NCI-H2227 (cell line): Measurements from ENCODE around the gene HCFC1R1.

Experiments used
- DNase-seq: peaks from one replicate; lab custom pipeline; 2025; ENCODE audit not compliant: unreplicated experiment; lab: John Stamatoyannopoulos, UW

The HCFC1R1 gene

GRCh38 chr16:3035972-3036725, 12.4 kb upstream of the HCFC1R1 start:
- DNase-seq = no peak

GRCh38 chr16:3035289-3035971, 11.7 kb upstream of the HCFC1R1 start:
- DNase-seq = no peak

DNA sequence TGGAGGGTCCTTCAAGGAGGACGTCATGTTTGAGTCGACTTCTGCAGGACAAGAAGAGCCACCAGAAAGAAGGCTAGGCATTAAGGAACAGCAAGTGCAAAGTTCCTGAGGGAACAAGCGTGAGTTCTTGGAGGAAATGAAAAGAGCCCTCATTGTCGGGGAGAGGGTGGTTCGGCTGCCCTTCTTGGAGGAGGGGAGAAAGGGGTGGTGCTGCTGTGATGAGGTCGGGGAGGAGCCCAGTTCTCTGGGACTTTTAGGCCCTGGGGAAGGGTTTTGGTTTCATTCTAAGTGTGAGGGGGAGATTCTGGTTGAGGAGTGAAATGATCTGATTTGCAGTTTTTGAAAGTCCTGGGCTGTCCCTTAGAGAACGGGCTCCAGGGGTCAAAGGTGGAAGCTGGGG, 8.9 kb upstream of the HCFC1R1 start:
- DNase-seq = no peak

GRCh38 chr16:3030222-3031212, 6.8 kb upstream of the HCFC1R1 start:
- no peak for DNase-seq

GRCh38 chr16:3029491-3030221, 5.9 kb upstream of the HCFC1R1 start:
- peak; percentile 73 for DNase-seq

- DNase-seq = no peak
These were observed 5.1 kb upstream of the HCFC1R1 start for GRCh38 chr16:3028716-3029319.

- peak; percentile 95 for DNase-seq
These were observed 4.4 kb upstream of the HCFC1R1 start for GRCh38 chr16:3027983-3028715.

DNA sequence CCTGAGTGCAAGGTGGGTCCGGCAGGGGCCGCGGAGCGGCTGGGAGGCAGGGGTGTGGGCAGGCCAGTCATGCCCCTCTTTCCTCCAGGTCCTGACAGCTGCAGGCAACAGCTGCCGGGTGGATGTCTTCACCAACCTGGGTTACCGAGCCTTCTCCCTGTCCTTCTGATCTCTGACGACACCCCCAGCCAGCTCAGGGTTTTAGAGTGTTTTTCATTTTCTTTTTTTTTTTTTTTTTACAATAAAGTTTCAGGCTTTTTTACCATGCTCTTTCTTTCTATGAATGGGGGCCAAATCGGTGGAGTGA, 3.7 kb upstream of the HCFC1R1 start:
- DNase-seq = no peak

DNA sequence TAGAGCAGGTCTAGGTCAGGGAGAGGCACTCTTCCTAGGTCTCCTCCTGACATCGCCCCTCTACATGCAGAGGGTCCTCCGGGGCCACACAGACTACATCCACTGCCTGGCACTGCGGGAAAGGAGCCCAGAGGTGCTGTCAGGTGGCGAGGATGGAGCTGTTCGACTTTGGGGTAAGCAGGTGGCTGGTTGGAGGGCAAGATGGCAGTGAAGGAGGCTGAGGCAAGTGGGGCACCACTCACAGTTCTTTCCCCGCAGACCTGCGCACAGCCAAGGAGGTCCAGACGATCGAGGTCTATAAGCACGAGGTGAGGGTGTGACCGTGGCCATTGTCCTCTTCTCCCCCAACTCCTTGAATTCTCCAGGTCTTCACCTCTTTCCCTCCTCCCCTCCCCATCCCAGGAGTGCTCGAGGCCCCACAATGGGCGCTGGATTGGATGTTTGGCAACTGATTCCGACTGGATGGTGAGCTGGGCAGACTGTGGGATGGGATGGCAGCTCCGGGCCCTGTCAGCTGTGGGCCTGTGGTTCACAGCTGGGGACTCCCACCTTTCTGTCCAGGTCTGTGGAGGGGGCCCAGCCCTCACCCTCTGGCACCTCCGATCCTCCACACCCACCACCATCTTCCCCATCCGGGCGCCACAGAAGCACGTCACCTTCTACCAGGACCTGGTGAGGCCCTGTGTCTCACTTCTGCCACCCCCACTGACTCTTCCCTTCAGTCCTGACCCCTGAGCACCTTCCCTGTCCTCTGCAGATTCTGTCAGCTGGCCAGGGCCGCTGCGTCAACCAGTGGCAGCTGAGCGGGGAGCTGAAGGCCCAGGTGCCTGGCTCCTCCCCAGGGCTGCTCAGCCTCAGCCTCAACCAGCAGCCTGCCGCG, 3.1 kb upstream of the HCFC1R1 start:
- DNase-seq = no peak

GRCh38 chr16:3026003-3026378, 2.2 kb upstream of the HCFC1R1 start:
- DNase-seq = no peak

DNA sequence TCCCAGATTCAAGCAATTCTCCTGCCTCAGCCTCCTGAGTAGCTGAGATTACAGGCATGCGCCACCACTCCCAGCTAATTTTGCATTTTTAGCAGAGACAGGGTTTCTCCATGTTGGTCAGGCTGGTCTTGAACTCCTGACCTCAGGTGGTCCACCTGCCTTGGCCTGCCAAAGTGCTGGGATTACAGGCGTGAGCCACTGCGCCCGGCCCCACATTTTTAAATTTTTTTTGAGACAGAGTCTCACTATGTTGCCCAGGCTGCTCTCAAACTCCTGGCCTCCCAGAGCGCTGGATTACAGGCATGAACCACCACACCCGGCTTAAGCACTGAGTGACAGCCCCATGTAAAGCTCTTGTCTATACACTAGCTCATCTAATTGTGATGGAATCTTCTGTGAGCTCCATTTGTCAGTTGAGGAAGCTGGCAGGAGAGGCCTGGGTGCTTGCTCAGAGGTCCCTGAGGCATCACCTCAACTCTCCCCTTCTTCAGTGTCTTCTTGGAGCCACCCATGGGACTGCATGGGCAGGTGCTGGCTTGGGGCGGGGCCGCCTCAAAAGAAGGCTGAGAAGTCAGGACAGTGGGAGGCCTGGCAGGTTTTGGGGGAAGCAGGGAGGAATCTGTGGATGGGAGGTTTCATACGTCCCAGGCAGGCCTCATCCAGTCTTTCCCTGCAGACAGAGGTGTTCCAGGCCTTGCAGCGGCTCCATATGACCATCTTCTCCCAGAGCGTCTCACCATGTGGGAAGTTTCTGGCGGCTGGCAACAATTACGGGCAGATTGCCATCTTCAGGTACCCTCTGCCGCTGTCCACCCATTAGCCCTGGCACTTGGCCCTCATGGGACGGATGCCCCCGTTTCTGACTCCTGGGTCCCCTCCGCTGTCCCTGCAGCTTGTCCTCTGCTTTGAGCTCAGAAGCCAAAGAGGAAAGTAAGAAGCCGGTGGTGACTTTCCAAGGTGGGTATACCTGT, 1.6 kb upstream of the HCFC1R1 start:
- DNase-seq = no peak

- no peak for DNase-seq
These were observed 400 bp downstream of the HCFC1R1 start for GRCh38 chr16:3023415-3023668.

GRCh38 chr16:3022684-3023414, 893 bp downstream of the HCFC1R1 start:
- DNase-seq = no peak

DNA sequence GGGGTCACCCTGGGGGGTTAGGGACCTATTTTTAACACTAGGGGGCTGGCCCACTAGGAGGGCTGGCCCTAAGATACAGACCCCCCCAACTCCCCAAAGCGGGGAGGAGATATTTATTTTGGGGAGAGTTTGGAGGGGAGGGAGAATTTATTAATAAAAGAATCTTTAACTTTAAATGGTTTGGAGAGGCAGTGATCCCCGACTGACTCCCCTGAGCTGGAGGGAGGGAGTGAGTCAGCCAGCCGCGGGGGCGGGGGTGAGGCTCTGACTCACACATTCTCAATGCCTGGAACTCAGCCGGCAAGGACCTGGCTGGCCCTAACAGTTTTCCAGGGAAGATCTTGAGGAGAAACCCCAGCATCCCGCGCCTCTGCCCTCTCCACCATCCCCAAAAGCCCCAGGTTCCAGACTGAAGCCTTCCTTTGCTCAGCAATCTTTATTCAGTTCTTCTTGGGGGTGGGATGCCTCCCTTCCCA, 1.5 kb downstream of the HCFC1R1 start:
- peak; percentile 44 for DNase-seq

DNA sequence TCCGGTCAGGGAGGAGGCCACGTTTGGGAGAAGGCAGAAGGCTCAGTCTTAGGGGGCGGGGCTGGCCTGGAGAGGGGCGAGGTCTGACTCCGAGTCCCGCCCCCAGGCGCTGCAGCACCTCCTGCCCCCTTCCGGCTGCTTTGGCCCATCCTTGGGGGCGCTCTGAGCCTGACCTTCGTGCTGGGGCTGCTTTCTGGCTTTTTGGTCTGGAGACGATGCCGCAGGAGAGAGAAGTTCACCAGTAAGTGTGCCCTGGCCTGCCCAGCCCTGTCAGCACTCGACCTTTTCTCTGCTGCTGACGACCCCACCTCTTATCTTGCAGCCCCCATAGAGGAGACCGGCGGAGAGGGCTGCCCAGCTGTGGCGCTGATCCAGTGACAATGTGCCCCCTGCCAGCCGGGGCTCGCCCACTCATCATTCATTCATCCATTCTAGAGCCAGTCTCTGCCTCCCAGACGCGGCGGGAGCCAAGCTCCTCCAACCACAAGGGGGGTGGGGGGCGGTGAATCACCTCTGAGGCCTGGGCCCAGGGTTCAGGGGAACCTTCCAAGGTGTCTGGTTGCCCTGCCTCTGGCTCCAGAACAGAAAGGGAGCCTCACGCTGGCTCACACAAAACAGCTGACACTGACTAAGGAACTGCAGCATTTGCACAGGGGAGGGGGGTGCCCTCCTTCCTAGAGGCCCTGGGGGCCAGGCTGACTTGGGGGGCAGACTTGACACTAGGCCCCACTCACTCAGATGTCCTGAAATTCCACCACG, 2.1 kb downstream of the HCFC1R1 start:
- peak; percentile 77 for DNase-seq

GRCh38 chr16:3020604-3021448, 2.9 kb downstream of the HCFC1R1 start:
- DNase-seq = peak; percentile 49
